GM23338 (cell line): ENCODE measurements around the gene C1orf21. TPM values are rescaled to one million over a fixed set of nuclear protein-coding genes. Genes with fewer than 3 reads are reported as not detected.

Experiments
- ATAC-seq: fragments of 200-7000 bp; cut with Tn5 transposase; 3 replicates; pipeline ENCODE4 v1.9.1; 2020
- DNase-seq: peaks from one replicate; pipeline ENCODE4 v3.0.0-alpha.2; 2015; ENCODE audit warnings: low spot score
- H2AFZ ChIP-seq: fragments of 200-600 bp; sonication (generic); 2 replicates; pipeline ENCODE4 v1.8.0; 2016; ENCODE audit warnings: antibody characterized with exemption, mild to moderate bottlenecking, moderate library complexity
- H3F3A ChIP-seq: fragments of 200-600 bp; sonication (generic); replicated peaks from 2 replicates; pipeline ENCODE4 v1.8.0; 2017; ENCODE audit warnings: antibody characterized with exemption, mixed run types, low read depth
- H3K27ac ChIP-seq: fragments of 200-600 bp; sonication (generic); 2 replicates; pipeline ENCODE4 v1.6.1; 2016; ENCODE audit warnings: low read depth
- H3K27me3 ChIP-seq: fragments of 200-600 bp; sonication (generic); 2 replicates; pipeline ENCODE4 v1.8.0; 2016; ENCODE audit warnings: mild to moderate bottlenecking, mixed run types, moderate library complexity; ENCODE audit not compliant: insufficient read depth
- H3K36me3 ChIP-seq: fragments of 200-600 bp; sonication (generic); 2 replicates; pipeline ENCODE4 v1.8.0; 2016; ENCODE audit warnings: mild to moderate bottlenecking; ENCODE audit not compliant: insufficient read depth
- H3K4me1 ChIP-seq: fragments of 200-600 bp; sonication (generic); 2 replicates; pipeline ENCODE4 v1.8.0; 2016; ENCODE audit warnings: mild to moderate bottlenecking, moderate library complexity; ENCODE audit not compliant: insufficient read depth
- H3K4me2 ChIP-seq: fragments of 200-600 bp; sonication (generic); 2 replicates; pipeline ENCODE4 v1.7.1; 2017; ENCODE audit warnings: mixed run types
- H3K4me3 ChIP-seq: fragments of 200-600 bp; sonication (generic); 2 replicates; pipeline ENCODE4 v1.6.1; 2016; ENCODE audit warnings: mixed run types
- H3K79me2 ChIP-seq: fragments of 200-600 bp; sonication (generic); replicated peaks from 2 replicates; pipeline ENCODE4 v1.8.0; 2017; ENCODE audit warnings: mild to moderate bottlenecking; ENCODE audit not compliant: insufficient read depth
- H3K9me2 ChIP-seq: fragments of 200-600 bp; sonication (generic); 2 replicates; pipeline ENCODE4 v1.8.0; 2017; ENCODE audit not compliant: insufficient read depth
- H4K20me1 ChIP-seq: fragments of 200-600 bp; sonication (generic); replicated peaks from 2 replicates; pipeline ENCODE4 v1.8.0; 2017; ENCODE audit warnings: mild to moderate bottlenecking; ENCODE audit not compliant: insufficient read depth
- H3K27ac Mint-ChIP-seq: 2 replicates; pipeline ENCODE4 v1.8.0; 2020; ENCODE audit warnings: inconsistent platforms, mild to moderate bottlenecking, moderate library complexity, mixed read lengths
- H3K27me3 Mint-ChIP-seq: 3 replicates; pipeline ENCODE4 v1.8.0; 2022; ENCODE audit warnings: low read depth, mild to moderate bottlenecking, moderate library complexity, mixed read lengths, inconsistent platforms; ENCODE audit not compliant: insufficient read depth, poor library complexity
- H3K36me3 Mint-ChIP-seq: 3 replicates; pipeline ENCODE4 v1.8.0; 2021; ENCODE audit warnings: low read depth, mild to moderate bottlenecking, inconsistent platforms, moderate library complexity, mixed read lengths
- H3K4me1 Mint-ChIP-seq: 3 replicates; pipeline ENCODE4 v1.8.0; 2020; ENCODE audit warnings: mild to moderate bottlenecking, inconsistent platforms, mixed read lengths
- H3K4me3 Mint-ChIP-seq: 3 replicates; pipeline ENCODE4 v1.8.0; 2021; ENCODE audit warnings: moderate library complexity, mild to moderate bottlenecking, inconsistent platforms, mixed read lengths
- H3K9me3 Mint-ChIP-seq: 3 replicates; pipeline ENCODE4 v1.8.0; 2020; ENCODE audit warnings: moderate library complexity, mild to moderate bottlenecking, inconsistent platforms, mixed read lengths
- EZH2 ChIP-seq: fragments of 200-600 bp; sonication (generic); IDR thresholded peaks from one replicate; pipeline ENCODE4 v1.8.0; 2017; ENCODE audit warnings: antibody characterized with exemption, mild to moderate bottlenecking, low read depth; ENCODE audit not compliant: unreplicated experiment
- EZH2phosphoT487 ChIP-seq: fragments of 200-600 bp; sonication (generic); IDR thresholded peaks from one replicate; pipeline ENCODE4 v1.8.1; 2018; ENCODE audit warnings: antibody characterized with exemption; ENCODE audit not compliant: unreplicated experiment
- JUNB ChIP-seq: IDR thresholded peaks from one replicate; pipeline ENCODE4 v1.6.1; 2016; ENCODE audit warnings: antibody characterized with exemption; ENCODE audit not compliant: unreplicated experiment
- NANOG ChIP-seq: IDR thresholded peaks from 2 replicates; pipeline ENCODE4 v1.6.1; 2016; ENCODE audit warnings: antibody characterized with exemption, borderline replicate concordance
- POLR2AphosphoS5 ChIP-seq: IDR thresholded peaks from 2 replicates; pipeline ENCODE4 v1.6.1; 2016; ENCODE audit warnings: antibody characterized with exemption, low read depth
- STAT1 ChIP-seq: IDR thresholded peaks from one replicate; pipeline ENCODE4 v1.6.1; 2016; ENCODE audit warnings: antibody characterized with exemption; ENCODE audit not compliant: unreplicated experiment
- ZNF331 ChIP-seq: fragments of 250-450 bp; sonication (Bioruptor Pico); IDR thresholded peaks from 2 replicates; pipeline ENCODE4 v1.5.0; 2020; ENCODE audit warnings: low read depth, mild to moderate bottlenecking, moderate library complexity
- polyA plus RNA-seq: library from polyadenylated mRNA; unstranded; fragments of >200 nt; fragmentation: Nextera tagmentation; extraction: Ambion mirVana; gene quantifications from 2 replicates; pipeline ENCODE4 v1.2.1, GENCODE V29; 2016
- total RNA-seq: library from RNA; depleted of rRNA; stranded (reverse); fragments of >200 nt; shearing (Covaris generic); gene quantifications from 2 replicates; pipeline ENCODE4 v1.2.3, GENCODE V29; 2014
- TF ChIP-seq, protein P1 (sequence below), 2 experiments: fragments of 200-600 bp in 1 of 2; sonication (generic) in 1 of 2; conservative IDR thresholded peaks; 2 replicates each; pipeline versions ENCODE4 v1.5.1 to v1.6.1; 2016 to 2017; ENCODE audit warnings: antibody characterized with exemption in 2 of 2, low read depth in 2 of 2, mild to moderate bottlenecking in 2 of 2, moderate library complexity in 1 of 2
- TF ChIP-seq, protein P2 (sequence below): IDR thresholded peaks from one replicate; pipeline ENCODE4 v1.6.1; 2018; ENCODE audit warnings: antibody characterized with exemption; ENCODE audit not compliant: unreplicated experiment
- TF ChIP-seq, protein P3 (sequence below): IDR thresholded peaks from 2 replicates; pipeline ENCODE4 v1.6.1; 2016; ENCODE audit warnings: antibody characterized with exemption

Gene C1orf21
- total and polyA plus RNA-seq, 2 experiments from 2014 or later: 28.0 to 40.4 TPM

DNA sequence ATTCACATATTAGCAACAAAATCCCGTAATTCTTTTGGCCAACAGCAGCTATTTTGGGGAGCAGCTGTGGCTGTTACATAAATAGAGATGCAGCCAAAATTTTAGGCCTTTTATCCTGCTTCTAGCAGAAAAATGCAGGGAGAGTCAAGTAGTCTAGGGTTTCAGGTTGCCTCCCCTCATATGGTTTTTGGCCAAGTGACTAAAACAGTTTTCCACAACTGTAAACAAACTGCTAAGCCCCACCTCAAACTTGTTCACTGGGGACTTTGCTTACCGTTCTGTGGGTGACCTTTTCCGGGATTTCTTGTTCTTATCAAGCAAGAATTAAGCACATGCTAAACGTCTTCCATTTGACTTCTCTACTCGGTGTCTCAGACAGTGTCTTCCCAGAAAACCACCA is 234.4 kb downstream of the C1orf21 start:
- H3K4me1 ChIP-seq: no peaks in the 10 kb centered on the region; the same call in 1 of the 2 replicates
- Mint-ChIP-seq H3K4me3 (no peak overlapping the region), H3K27ac (no peak overlapping the region), H3K9me3 (no peaks in the 10 kb centered on the region), H3K36me3 (no peaks in the 10 kb centered on the region; the same call in 2 of the 3 replicates), H3K4me1 (peaks cover 3% of the 10 kb centered on the region), H3K27me3 (no peaks in the 10 kb centered on the region)
- no peaks in the 10 kb centered on the region for H4K20me1 ChIP-seq
- no peak overlapping the region for H3K4me2 ChIP-seq
- TF ChIP-seq ZNF331 (CRISPR knock-in tag) (no peak), JUNB (no peak)
- TF ChIP-seq, protein P1, sequence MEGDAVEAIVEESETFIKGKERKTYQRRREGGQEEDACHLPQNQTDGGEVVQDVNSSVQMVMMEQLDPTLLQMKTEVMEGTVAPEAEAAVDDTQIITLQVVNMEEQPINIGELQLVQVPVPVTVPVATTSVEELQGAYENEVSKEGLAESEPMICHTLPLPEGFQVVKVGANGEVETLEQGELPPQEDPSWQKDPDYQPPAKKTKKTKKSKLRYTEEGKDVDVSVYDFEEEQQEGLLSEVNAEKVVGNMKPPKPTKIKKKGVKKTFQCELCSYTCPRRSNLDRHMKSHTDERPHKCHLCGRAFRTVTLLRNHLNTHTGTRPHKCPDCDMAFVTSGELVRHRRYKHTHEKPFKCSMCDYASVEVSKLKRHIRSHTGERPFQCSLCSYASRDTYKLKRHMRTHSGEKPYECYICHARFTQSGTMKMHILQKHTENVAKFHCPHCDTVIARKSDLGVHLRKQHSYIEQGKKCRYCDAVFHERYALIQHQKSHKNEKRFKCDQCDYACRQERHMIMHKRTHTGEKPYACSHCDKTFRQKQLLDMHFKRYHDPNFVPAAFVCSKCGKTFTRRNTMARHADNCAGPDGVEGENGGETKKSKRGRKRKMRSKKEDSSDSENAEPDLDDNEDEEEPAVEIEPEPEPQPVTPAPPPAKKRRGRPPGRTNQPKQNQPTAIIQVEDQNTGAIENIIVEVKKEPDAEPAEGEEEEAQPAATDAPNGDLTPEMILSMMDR (conservative IDR thresholded peaks at IDR 0.05; ENCODE audit: low read depth in 2 of 2): no peak
- no peaks in the 10 kb centered on the region; the same call in 1 of the 2 replicates for H3K36me3 ChIP-seq
- DNase-seq (no peak), ATAC-seq (no peak)
- H3K79me2 ChIP-seq: no peaks in the 10 kb centered on the region
- H3F3A ChIP-seq: 0 out of 2 replicates have a peak, but pooled peaks cover 3% of the 10 kb centered on the region
- no peak overlapping the region for H3K27ac ChIP-seq
- no peaks in the 10 kb centered on the region for H3K27me3 ChIP-seq
- 0 out of 2 replicates have a peak, but pooled peaks cover 3% of the 10 kb centered on the region for H3K9me2 ChIP-seq
- H3K4me3 ChIP-seq: no peak overlapping the region
- no peak overlapping the region for H2AFZ ChIP-seq

DNA sequence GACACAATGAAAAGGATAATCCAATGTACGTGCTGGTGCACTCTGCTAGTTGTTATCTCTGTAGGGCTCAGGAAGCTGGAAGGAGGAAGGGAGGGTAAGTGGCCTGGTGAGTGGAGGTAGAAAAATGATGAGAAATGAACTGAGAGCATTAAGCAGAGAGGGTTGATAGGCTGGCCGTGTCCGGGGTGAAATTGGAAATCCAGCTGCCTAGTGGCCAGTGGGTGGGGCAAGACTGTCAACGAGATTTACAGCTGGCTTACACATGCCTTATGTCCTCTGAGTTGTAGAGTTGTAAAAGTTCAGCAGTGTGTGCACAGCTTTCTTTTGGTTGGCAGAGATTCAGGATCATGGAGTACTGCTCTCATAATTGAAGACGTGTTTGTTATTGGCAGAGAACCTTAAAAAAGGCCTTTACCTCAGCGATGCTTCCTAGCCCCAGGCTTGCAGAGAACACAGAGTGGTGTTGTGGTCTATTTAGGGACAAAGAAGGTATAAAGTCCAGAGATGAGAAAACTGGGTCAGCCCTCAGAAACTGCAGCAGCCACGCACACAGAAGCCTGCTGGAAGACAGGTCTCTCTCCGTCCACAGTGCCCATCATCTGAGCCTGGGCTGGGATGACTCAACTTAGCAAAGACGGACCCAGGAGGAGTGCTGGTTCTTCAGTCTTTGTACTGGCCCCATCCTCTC is 235.5 kb downstream of the C1orf21 start:
- no peak for ATAC-seq
- Histone ChIP-seq H3K4me1 (no peaks in the 10 kb centered on the region; the same call in 1 of the 2 replicates), H3K9me2 (0 out of 2 replicates have a peak, but pooled peaks cover 3% of the 10 kb centered on the region), H3K4me2 (no peak overlapping the region), H2AFZ (no peak overlapping the region), H3K79me2 (no peaks in the 10 kb centered on the region), H3F3A (0 out of 2 replicates have a peak, but pooled peaks cover 3% of the 10 kb centered on the region), H3K27me3 (no peaks in the 10 kb centered on the region), H3K36me3 (no peaks in the 10 kb centered on the region; the same call in 1 of the 2 replicates), H3K27ac (no peak overlapping the region), H4K20me1 (no peaks in the 10 kb centered on the region), H3K4me3 (no peak overlapping the region)
- Mint-ChIP-seq H3K9me3 (no peaks in the 10 kb centered on the region), H3K27me3 (no peaks in the 10 kb centered on the region), H3K36me3 (no peaks in the 10 kb centered on the region; the same call in 2 of the 3 replicates), H3K4me3 (no peak overlapping the region), H3K4me1 (peaks cover 3% of the 10 kb centered on the region), H3K27ac (no peak overlapping the region)
- TF ChIP-seq POLR2AphosphoS5 (no peak), EZH2 (no peak), ZNF331 (CRISPR knock-in tag) (no peak), EZH2phosphoT487 (no peak), JUNB (no peak), NANOG (no peak), STAT1 (no peak)
- TF ChIP-seq, protein P2, sequence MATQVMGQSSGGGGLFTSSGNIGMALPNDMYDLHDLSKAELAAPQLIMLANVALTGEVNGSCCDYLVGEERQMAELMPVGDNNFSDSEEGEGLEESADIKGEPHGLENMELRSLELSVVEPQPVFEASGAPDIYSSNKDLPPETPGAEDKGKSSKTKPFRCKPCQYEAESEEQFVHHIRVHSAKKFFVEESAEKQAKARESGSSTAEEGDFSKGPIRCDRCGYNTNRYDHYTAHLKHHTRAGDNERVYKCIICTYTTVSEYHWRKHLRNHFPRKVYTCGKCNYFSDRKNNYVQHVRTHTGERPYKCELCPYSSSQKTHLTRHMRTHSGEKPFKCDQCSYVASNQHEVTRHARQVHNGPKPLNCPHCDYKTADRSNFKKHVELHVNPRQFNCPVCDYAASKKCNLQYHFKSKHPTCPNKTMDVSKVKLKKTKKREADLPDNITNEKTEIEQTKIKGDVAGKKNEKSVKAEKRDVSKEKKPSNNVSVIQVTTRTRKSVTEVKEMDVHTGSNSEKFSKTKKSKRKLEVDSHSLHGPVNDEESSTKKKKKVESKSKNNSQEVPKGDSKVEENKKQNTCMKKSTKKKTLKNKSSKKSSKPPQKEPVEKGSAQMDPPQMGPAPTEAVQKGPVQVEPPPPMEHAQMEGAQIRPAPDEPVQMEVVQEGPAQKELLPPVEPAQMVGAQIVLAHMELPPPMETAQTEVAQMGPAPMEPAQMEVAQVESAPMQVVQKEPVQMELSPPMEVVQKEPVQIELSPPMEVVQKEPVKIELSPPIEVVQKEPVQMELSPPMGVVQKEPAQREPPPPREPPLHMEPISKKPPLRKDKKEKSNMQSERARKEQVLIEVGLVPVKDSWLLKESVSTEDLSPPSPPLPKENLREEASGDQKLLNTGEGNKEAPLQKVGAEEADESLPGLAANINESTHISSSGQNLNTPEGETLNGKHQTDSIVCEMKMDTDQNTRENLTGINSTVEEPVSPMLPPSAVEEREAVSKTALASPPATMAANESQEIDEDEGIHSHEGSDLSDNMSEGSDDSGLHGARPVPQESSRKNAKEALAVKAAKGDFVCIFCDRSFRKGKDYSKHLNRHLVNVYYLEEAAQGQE: no peak
- TF ChIP-seq, protein P3, sequence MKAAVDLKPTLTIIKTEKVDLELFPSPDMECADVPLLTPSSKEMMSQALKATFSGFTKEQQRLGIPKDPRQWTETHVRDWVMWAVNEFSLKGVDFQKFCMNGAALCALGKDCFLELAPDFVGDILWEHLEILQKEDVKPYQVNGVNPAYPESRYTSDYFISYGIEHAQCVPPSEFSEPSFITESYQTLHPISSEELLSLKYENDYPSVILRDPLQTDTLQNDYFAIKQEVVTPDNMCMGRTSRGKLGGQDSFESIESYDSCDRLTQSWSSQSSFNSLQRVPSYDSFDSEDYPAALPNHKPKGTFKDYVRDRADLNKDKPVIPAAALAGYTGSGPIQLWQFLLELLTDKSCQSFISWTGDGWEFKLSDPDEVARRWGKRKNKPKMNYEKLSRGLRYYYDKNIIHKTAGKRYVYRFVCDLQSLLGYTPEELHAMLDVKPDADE: no peak
- TF ChIP-seq, protein P1 (conservative IDR thresholded peaks at IDR 0.05; ENCODE audit: low read depth in 2 of 2): no peak
- no peak for DNase-seq
